Measurements from ENCODE around the gene PECR.

PECR gene

GRCh38 chr2:216008387-216008786 is 73.2 kb downstream of the PECR start:
- no peak for DNase-seq (ENCODE audit: low spot score)
- H3K4me1 ChIP-seq (ENCODE audit: control insufficient read depth in 2 of 2, insufficient read depth in 1 of 2, low read depth in 1 of 2, low read length in 2 of 2): peaks cover 9 to 14% of the 10 kb centered on the region in 2 donors

GRCh38 chr2:216006164-216006663 is 75.4 kb downstream of the PECR start:
- Histone ChIP-seq H2AFZ (ENCODE audit: low read length) (peak overlapping the region; percentile 67), H2AK5ac (ENCODE audit: low read depth, low read length) (no peak overlapping the region), H3K4me1 (ENCODE audit: control insufficient read depth in 2 of 2, insufficient read depth in 1 of 2, low read depth in 1 of 2, low read length in 2 of 2) (peaks cover 5 to 17% of the 10 kb centered on the region in 2 donors), H3K9ac (ENCODE audit: low read depth, low read length, poor library complexity) (no peak overlapping the region), H3K9me3 (replicated peaks in 1 of 2; ENCODE audit: control insufficient read depth in 2 of 2, insufficient read depth in 1 of 2, low read depth in 1 of 2, low read length in 2 of 2) (no peaks in the 10 kb centered on the region), H3K4me3 (ENCODE audit: low read length in 2 of 2) (no peak overlapping the region), H4K8ac (ENCODE audit: low read depth, low read length) (no peak overlapping the region), H3K4me2 (ENCODE audit: insufficient read depth, low read length, poor library complexity, severe bottlenecking) (no peak overlapping the region), H3K14ac (ENCODE audit: low read length) (no peak overlapping the region), H2BK15ac (ENCODE audit: low read length) (no peak overlapping the region), H3K4ac (ENCODE audit: low read length) (no peak overlapping the region), H3K23ac (ENCODE audit: low read depth, low read length, poor library complexity) (no peak overlapping the region), H2BK120ac (ENCODE audit: low read depth, low read length) (no peak overlapping the region), H4K91ac (ENCODE audit: low read depth, low read length, poor library complexity) (no peak overlapping the region), H2BK5ac (ENCODE audit: low read length) (no peak overlapping the region), H3K27me3 (ENCODE audit: control insufficient read depth in 3 of 3, insufficient read depth in 3 of 3, low read depth in 1 of 3, low read length in 3 of 3) (no peaks in the 10 kb centered on the region), H3K18ac (ENCODE audit: low read length) (peak overlapping the region; percentile 29), H2BK12ac (ENCODE audit: low read length) (no peak overlapping the region), H3K27ac (replicated peaks; ENCODE audit: low read length) (peak overlapping the region; percentile 53), H3K79me1 (ENCODE audit: low read depth, low read length) (no peaks in the 10 kb centered on the region), H3K36me3 (replicated peaks in 1 of 2; ENCODE audit: control insufficient read depth in 2 of 2, insufficient read depth in 2 of 2, low read length in 2 of 2) (no peaks in the 10 kb centered on the region)
- no peak for DNase-seq (ENCODE audit: low spot score)
- WGBS, 2 donors (ENCODE audit: extremely low coverage in 2 of 2, insufficient read length in 2 of 2, insufficient replicate concordance in 1 of 2): no CpG with 5 or more reads among the region's 10 CpGs

More at GRCh38 chr2:216008387-216008786, 73.2 kb downstream of the PECR start:
- H3K23ac ChIP-seq (ENCODE audit: low read depth, low read length, poor library complexity): no peak overlapping the region
- no peak overlapping the region for H3K14ac ChIP-seq (ENCODE audit: low read length)
- H4K91ac ChIP-seq (ENCODE audit: low read depth, low read length, poor library complexity): no peak overlapping the region
- no peak overlapping the region for H3K4me3 ChIP-seq (ENCODE audit: low read length in 2 of 2)
- H3K4ac ChIP-seq (ENCODE audit: low read length): no peak overlapping the region
- H3K18ac ChIP-seq (ENCODE audit: low read length): no peak overlapping the region
- no peak overlapping the region for H2BK120ac ChIP-seq (ENCODE audit: low read depth, low read length)
- no peak overlapping the region for H2AK5ac ChIP-seq (ENCODE audit: low read depth, low read length)
- no peaks in the 10 kb centered on the region for H3K9me3 ChIP-seq (replicated peaks in 1 of 2; ENCODE audit: control insufficient read depth in 2 of 2, insufficient read depth in 1 of 2, low read depth in 1 of 2, low read length in 2 of 2)
- H4K8ac ChIP-seq (ENCODE audit: low read depth, low read length): no peak overlapping the region
- no CpG with 5 or more reads among the region's 3 CpGs for WGBS, 2 donors (ENCODE audit: extremely low coverage in 2 of 2, insufficient read length in 2 of 2, insufficient replicate concordance in 1 of 2)
- H3K79me1 ChIP-seq (ENCODE audit: low read depth, low read length): no peaks in the 10 kb centered on the region
- H2BK12ac ChIP-seq (ENCODE audit: low read length): no peak overlapping the region
- H3K27ac ChIP-seq (replicated peaks; ENCODE audit: low read length): no peak overlapping the region
- H3K4me2 ChIP-seq (ENCODE audit: insufficient read depth, low read length, poor library complexity, severe bottlenecking): no peak overlapping the region
- no peaks in the 10 kb centered on the region for H3K27me3 ChIP-seq (ENCODE audit: control insufficient read depth in 3 of 3, insufficient read depth in 3 of 3, low read depth in 1 of 3, low read length in 3 of 3)
- H2BK15ac ChIP-seq (ENCODE audit: low read length): no peak overlapping the region
- no peak overlapping the region for H2BK5ac ChIP-seq (ENCODE audit: low read length)
- H3K9ac ChIP-seq (ENCODE audit: low read depth, low read length, poor library complexity): no peak overlapping the region
- no peaks in the 10 kb centered on the region for H3K36me3 ChIP-seq (replicated peaks in 1 of 2; ENCODE audit: control insufficient read depth in 2 of 2, insufficient read depth in 2 of 2, low read length in 2 of 2)
- no peak overlapping the region for H2AFZ ChIP-seq (ENCODE audit: low read length)

DNA sequence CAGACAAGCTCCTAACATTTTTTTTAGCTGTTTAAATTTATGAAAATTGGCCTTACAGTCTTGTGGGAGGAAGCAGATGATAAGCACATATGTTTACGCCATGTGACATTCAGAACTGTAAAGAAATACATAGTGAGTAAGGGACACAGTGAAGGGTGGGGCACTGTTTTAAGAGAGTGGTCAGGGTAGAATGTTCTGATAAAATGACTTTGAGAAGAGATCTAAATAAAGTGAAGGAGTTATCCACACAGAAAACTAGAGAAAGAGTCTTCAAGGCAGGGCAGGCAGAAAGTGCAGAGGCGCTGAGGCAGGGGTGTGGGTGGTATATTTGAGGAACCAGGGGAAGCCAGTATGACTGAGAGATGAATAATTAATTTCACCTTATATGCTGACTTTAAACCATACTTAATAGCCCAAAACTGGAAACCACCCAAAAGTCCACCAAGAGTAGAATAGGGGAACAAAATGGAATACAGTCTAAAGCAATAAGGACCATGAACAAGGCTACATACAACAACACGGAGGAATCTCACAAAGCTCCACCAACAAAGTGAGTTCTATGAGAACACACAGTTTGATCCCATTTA is 76.8 kb downstream of the PECR start:
- no peaks in the 10 kb centered on the region for H3K9me3 ChIP-seq (replicated peaks in 1 of 2; ENCODE audit: control insufficient read depth in 2 of 2, insufficient read depth in 1 of 2, low read depth in 1 of 2, low read length in 2 of 2)
- no peak overlapping the region for H2AK5ac ChIP-seq (ENCODE audit: low read depth, low read length)
- no peak overlapping the region for H3K4ac ChIP-seq (ENCODE audit: low read length)
- no peak overlapping the region for H3K14ac ChIP-seq (ENCODE audit: low read length)
- H3K4me2 ChIP-seq (ENCODE audit: insufficient read depth, low read length, poor library complexity, severe bottlenecking): no peak overlapping the region
- H3K23ac ChIP-seq (ENCODE audit: low read depth, low read length, poor library complexity): no peak overlapping the region
- no peak overlapping the region for H2BK15ac ChIP-seq (ENCODE audit: low read length)
- H3K4me1 ChIP-seq (ENCODE audit: control insufficient read depth in 2 of 2, insufficient read depth in 1 of 2, low read depth in 1 of 2, low read length in 2 of 2): peaks cover 5 to 17% of the 10 kb centered on the region in 2 donors
- no peaks in the 10 kb centered on the region for H3K27me3 ChIP-seq (ENCODE audit: control insufficient read depth in 3 of 3, insufficient read depth in 3 of 3, low read depth in 1 of 3, low read length in 3 of 3)
- WGBS, 2 donors (ENCODE audit: extremely low coverage in 2 of 2, insufficient read length in 2 of 2, insufficient replicate concordance in 1 of 2): no CpG with 5 or more reads among the region's 3 CpGs
- H3K27ac ChIP-seq (replicated peaks; ENCODE audit: low read length): no peak overlapping the region
- H3K4me3 ChIP-seq (ENCODE audit: low read length in 2 of 2): no peak overlapping the region
- no peak for DNase-seq (ENCODE audit: low spot score)
- H2BK120ac ChIP-seq (ENCODE audit: low read depth, low read length): no peak overlapping the region
- H4K91ac ChIP-seq (ENCODE audit: low read depth, low read length, poor library complexity): no peak overlapping the region
- H3K36me3 ChIP-seq (replicated peaks in 1 of 2; ENCODE audit: control insufficient read depth in 2 of 2, insufficient read depth in 2 of 2, low read length in 2 of 2): no peaks in the 10 kb centered on the region
- H2BK5ac ChIP-seq (ENCODE audit: low read length): no peak overlapping the region
- H2BK12ac ChIP-seq (ENCODE audit: low read length): no peak overlapping the region
- H2AFZ ChIP-seq (ENCODE audit: low read length): no peak overlapping the region
- H4K8ac ChIP-seq (ENCODE audit: low read depth, low read length): no peak overlapping the region
- H3K9ac ChIP-seq (ENCODE audit: low read depth, low read length, poor library complexity): no peak overlapping the region
- H3K79me1 ChIP-seq (ENCODE audit: low read depth, low read length): no peaks in the 10 kb centered on the region
- H3K18ac ChIP-seq (ENCODE audit: low read length): no peak overlapping the region

GRCh38 chr2:216003876-216004696 is 77.5 kb downstream of the PECR start:
- H3K79me1 ChIP-seq (ENCODE audit: low read depth, low read length): no peaks in the 10 kb centered on the region
- no peak overlapping the region for H2BK12ac ChIP-seq (ENCODE audit: low read length)
- H2BK120ac ChIP-seq (ENCODE audit: low read depth, low read length): no peak overlapping the region
- H3K4ac ChIP-seq (ENCODE audit: low read length): no peak overlapping the region
- H3K27me3 ChIP-seq (ENCODE audit: control insufficient read depth in 3 of 3, insufficient read depth in 3 of 3, low read depth in 1 of 3, low read length in 3 of 3): no peaks in the 10 kb centered on the region
- H3K4me2 ChIP-seq (ENCODE audit: insufficient read depth, low read length, poor library complexity, severe bottlenecking): no peak overlapping the region
- no peak overlapping the region for H2BK15ac ChIP-seq (ENCODE audit: low read length)
- H2BK5ac ChIP-seq (ENCODE audit: low read length): no peak overlapping the region
- H2AFZ ChIP-seq (ENCODE audit: low read length): no peak overlapping the region
- H3K27ac ChIP-seq (replicated peaks; ENCODE audit: low read length): no peak overlapping the region
- H3K36me3 ChIP-seq (replicated peaks in 1 of 2; ENCODE audit: control insufficient read depth in 2 of 2, insufficient read depth in 2 of 2, low read length in 2 of 2): peaks cover 0 to 3% of the 10 kb centered on the region in 2 donors
- no peak overlapping the region for H3K4me3 ChIP-seq (ENCODE audit: low read length in 2 of 2)
- H3K9ac ChIP-seq (ENCODE audit: low read depth, low read length, poor library complexity): no peak overlapping the region
- H4K8ac ChIP-seq (ENCODE audit: low read depth, low read length): no peak overlapping the region
- H3K23ac ChIP-seq (ENCODE audit: low read depth, low read length, poor library complexity): no peak overlapping the region
- WGBS, 2 donors (ENCODE audit: extremely low coverage in 2 of 2, insufficient read length in 2 of 2, insufficient replicate concordance in 1 of 2): no CpG with 5 or more reads among the region's 6 CpGs
- H3K4me1 ChIP-seq (ENCODE audit: control insufficient read depth in 2 of 2, insufficient read depth in 1 of 2, low read depth in 1 of 2, low read length in 2 of 2): peaks cover 5 to 17% of the 10 kb centered on the region in 2 donors
- no peak overlapping the region for H3K18ac ChIP-seq (ENCODE audit: low read length)
- no peak overlapping the region for H2AK5ac ChIP-seq (ENCODE audit: low read depth, low read length)
- H3K9me3 ChIP-seq (replicated peaks in 1 of 2; ENCODE audit: control insufficient read depth in 2 of 2, insufficient read depth in 1 of 2, low read depth in 1 of 2, low read length in 2 of 2): no peaks in the 10 kb centered on the region
- H4K91ac ChIP-seq (ENCODE audit: low read depth, low read length, poor library complexity): no peak overlapping the region
- no peak overlapping the region for H3K14ac ChIP-seq (ENCODE audit: low read length)
- DNase-seq (ENCODE audit: low spot score): no peak

All from neuronal stem cell (in vitro differentiated cells).